GM21576 (cell line): ENCODE results near the gene CBR3.
"Not testable (repeated sequence)": the region's sequence is repeated elsewhere in the genome, so short reads cannot be mapped to it uniquely, and the experiment has no call there.

ENCODE experiments used
- ATAC-seq: cut with Tn5 transposase; IDR thresholded peaks from one replicate; pipeline ENCODE4 v1.9.1; 2021; ENCODE audit warnings: mild to moderate bottlenecking, moderate library complexity; ENCODE audit not compliant: unreplicated experiment

CBR3 gene

GRCh38 chr21:36134803-36135390 is at the start of gene CBR3:
CBR3 (plus strand) TSS chr21:36135079; CDS start chr21:36135193, 114 bp downstream.
- ATAC-seq, result no peak

GRCh38 chr21:36087362-36088138 is 47.3 kb upstream of the CBR3 start:
- no peak for ATAC-seq

GRCh38 chr21:36089946-36090345 is 44.9 kb upstream of the CBR3 start:
- no peak for ATAC-seq

- ATAC-seq, result no peak
These were observed 42.2 kb upstream of the CBR3 start for GRCh38 chr21:36092681-36093080.

- ATAC-seq, result no peak
These were observed 41.4 kb upstream of the CBR3 start for GRCh38 chr21:36093512-36093911.

GRCh38 chr21:36096398-36097290 is 38.2 kb upstream of the CBR3 start:
- ATAC-seq, result no peak

GRCh38 chr21:36097427-36098181 is 37.3 kb upstream of the CBR3 start:
- no peak for ATAC-seq

GRCh38 chr21:36098182-36098532 is 36.7 kb upstream of the CBR3 start:
- no peak for ATAC-seq

- no peak for ATAC-seq
These were observed 35.9 kb upstream of the CBR3 start for GRCh38 chr21:36099000-36099399.

GRCh38 chr21:36099695-36100211 is 35.1 kb upstream of the CBR3 start:
- ATAC-seq, result not testable (repeated sequence)

GRCh38 chr21:36100971-36101641 is 33.8 kb upstream of the CBR3 start:
- ATAC-seq, result no peak

GRCh38 chr21:36103434-36103833 is 31.4 kb upstream of the CBR3 start:
- no peak for ATAC-seq

GRCh38 chr21:36104317-36105300 is 30.3 kb upstream of the CBR3 start:
- ATAC-seq, result no peak

GRCh38 chr21:36105327-36105842 is 29.5 kb upstream of the CBR3 start:
- ATAC-seq, result no peak

- no peak for ATAC-seq
These were observed 25.0 kb upstream of the CBR3 start for GRCh38 chr21:36109868-36110267.

GRCh38 chr21:36111238-36111637 is 23.6 kb upstream of the CBR3 start:
- no peak for ATAC-seq

GRCh38 chr21:36113647-36114428 is 21.0 kb upstream of the CBR3 start:
- ATAC-seq, result no peak

GRCh38 chr21:36115138-36115730 is 19.6 kb upstream of the CBR3 start:
- no peak for ATAC-seq
